Mucosa of descending colon (tissue), 3 donors: ENCODE measurements around the gene GUK1. TPM values are rescaled to one million over a fixed set of nuclear protein-coding genes. Genes with fewer than 3 reads are reported as not detected.

Experiments used
- ATAC-seq: fragments of 200-7000 bp; cut with Tn5 transposase; one replicate; pipeline ENCODE4 v1.9.1; 2020; ENCODE audit warnings: mild to moderate bottlenecking, moderate library complexity
- DNase-seq, 3 donors: peaks; one replicate each; pipeline ENCODE4 v3.0.0-alpha.2; 2020
- H3K36me3 ChIP-seq: fragments of 200-600 bp; one replicate; pipeline ENCODE4 v1.8.0; 2021; ENCODE audit warnings: low read depth, mild to moderate bottlenecking
- H3K4me1 ChIP-seq: fragments of 200-600 bp; one replicate; pipeline ENCODE4 v1.8.0; 2021; ENCODE audit warnings: low read depth, mild to moderate bottlenecking
- H3K4me3 ChIP-seq: fragments of 200-600 bp; one replicate; pipeline ENCODE4 v1.8.0; 2021; ENCODE audit warnings: mild to moderate bottlenecking
- H3K9me3 ChIP-seq: fragments of 200-600 bp; one replicate; pipeline ENCODE4 v1.8.0; 2021; ENCODE audit warnings: mild to moderate bottlenecking
- intact Hi-C, 2 donors: fragments of 100-400 bp; cut with DNase I in 1 of 2; cut with micrococcal nuclease in 1 of 2; formaldehyde crosslinking; loops; one replicate each; pipeline versions ENCODE4 v1.11.0 to v1.11.1; 2022; cut with DNase I, micrococcal nuclease
- microRNA-seq: library from miRNA; unstranded; fragments of <30 nt; microRNA quantifications from one replicate; pipeline ENCODE4, GENCODE V29; 2019
- total RNA-seq, 3 donors: library from RNA; stranded (reverse); fragmentation: NEBNext Ultra II Directional in 2 of 3; extraction: Animal tissue kit (Norgen Biotek cat#: 25700) in 2 of 3; gene quantifications; one replicate each; pipeline versions ENCODE4 v1.2.1 to v1.2.4, GENCODE V29; 2021 to 2023
- TF ChIP-seq, protein P1 (sequence below): fragments of 200-600 bp; IDR thresholded peaks from one replicate; pipeline ENCODE4 v1.8.0; 2022; ENCODE audit warnings: antibody characterized with exemption, mild to moderate bottlenecking
- donor health status: DM: no; HTN: no; CAD: no; lungs with moderate emphysema.
- donor health status: DM: no; HTN: no; CAD: no.
- donor health status: DM: no; HTN: yes; CAD: no.

Gene GUK1
- total RNA-seq, 3 donors from 2014 or later = 165 to 182 (median 178) TPM

DNA sequence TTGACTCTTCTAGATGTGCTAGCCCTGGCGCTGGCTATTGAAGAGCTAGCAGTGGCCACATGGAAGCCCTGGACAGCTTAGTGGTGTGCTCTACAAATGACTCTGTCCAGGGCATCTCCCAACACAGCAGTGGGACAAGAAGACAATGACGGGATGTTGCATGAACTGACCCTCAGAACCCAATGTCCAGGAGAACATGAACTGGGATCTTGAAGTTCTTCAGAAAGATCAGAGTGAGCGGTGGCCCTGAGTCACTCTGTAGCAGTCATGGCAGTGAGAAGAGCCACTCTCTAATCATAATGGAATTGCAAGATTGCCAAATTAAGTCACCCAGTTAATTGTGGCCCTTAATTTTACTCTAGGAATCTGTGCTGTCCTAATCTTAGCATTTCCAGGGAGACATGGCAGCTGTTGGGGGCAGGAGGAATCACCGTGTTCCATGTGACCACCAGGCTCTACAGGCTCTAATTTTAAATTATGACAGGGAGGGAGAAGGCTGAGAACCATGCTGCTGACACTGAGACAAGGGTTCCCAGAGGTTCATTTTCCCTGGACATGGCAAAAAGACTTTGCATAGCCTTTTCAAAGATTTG, 57.6 kb downstream of the GUK1 start:
- Histone ChIP-seq H3K9me3 (peaks cover 13% of the 10 kb centered on the region), H3K36me3 (no peaks in the 10 kb centered on the region), H3K4me3 (no peak overlapping the region), H3K4me1 (no peaks in the 10 kb centered on the region)
- DNase-seq (no peak), ATAC-seq (no peak)
- TF ChIP-seq, protein P1, sequence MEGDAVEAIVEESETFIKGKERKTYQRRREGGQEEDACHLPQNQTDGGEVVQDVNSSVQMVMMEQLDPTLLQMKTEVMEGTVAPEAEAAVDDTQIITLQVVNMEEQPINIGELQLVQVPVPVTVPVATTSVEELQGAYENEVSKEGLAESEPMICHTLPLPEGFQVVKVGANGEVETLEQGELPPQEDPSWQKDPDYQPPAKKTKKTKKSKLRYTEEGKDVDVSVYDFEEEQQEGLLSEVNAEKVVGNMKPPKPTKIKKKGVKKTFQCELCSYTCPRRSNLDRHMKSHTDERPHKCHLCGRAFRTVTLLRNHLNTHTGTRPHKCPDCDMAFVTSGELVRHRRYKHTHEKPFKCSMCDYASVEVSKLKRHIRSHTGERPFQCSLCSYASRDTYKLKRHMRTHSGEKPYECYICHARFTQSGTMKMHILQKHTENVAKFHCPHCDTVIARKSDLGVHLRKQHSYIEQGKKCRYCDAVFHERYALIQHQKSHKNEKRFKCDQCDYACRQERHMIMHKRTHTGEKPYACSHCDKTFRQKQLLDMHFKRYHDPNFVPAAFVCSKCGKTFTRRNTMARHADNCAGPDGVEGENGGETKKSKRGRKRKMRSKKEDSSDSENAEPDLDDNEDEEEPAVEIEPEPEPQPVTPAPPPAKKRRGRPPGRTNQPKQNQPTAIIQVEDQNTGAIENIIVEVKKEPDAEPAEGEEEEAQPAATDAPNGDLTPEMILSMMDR = no peak
- intact Hi-C loops = no loop called here

Small RNAs within 50 kb of the gene (microRNA-seq; reads per million reads assigned to microRNA genes)
- gene MIR3620 = 1.9 reads per million

Other genes starting within 250 kb of the GUK1 start
- gene WNT9A, start 192.3 kb upstream of the GUK1 start, total RNA-seq = 10 to 100 TPM in 1 of 3 donors, 1 to 10 TPM in 2; 1.7 to 12.7 (median 2.4) TPM
- not detected for gene WNT3A, start 133.3 kb upstream of the GUK1 start, total RNA-seq
- gene ARF1, start 57.6 kb upstream of the GUK1 start, total RNA-seq = 100 to 1,000 TPM; 339 to 490 (median 479) TPM
- gene C1orf35, start 37.0 kb upstream of the GUK1 start, total RNA-seq = 10 to 100 TPM; 10.6 to 15.7 (median 13.9) TPM
- 10 to 100 TPM; 24.3 to 42.1 (median 37.3) TPM for gene MRPL55, start 31.0 kb upstream of the GUK1 start, total RNA-seq
- gene GJC2, start 9.7 kb downstream of the GUK1 start, total RNA-seq = 1 to 10 TPM in 2 of 3 donors, under 1 TPM in 1; 0.55 to 8.9 (median 1.5) TPM
- gene IBA57, start 25.5 kb downstream of the GUK1 start, total RNA-seq = 10 to 100 TPM; 11.5 to 12.9 (median 11.8) TPM
- 10 to 100 TPM in 1 of 3 donors, 1 to 10 TPM in 2; 4.2 to 30.9 (median 7.5) TPM for gene OBSCN, start 67.8 kb downstream of the GUK1 start, total RNA-seq